ENCODE results near the gene KNOP1. TPM values are rescaled to one million over a fixed set of nuclear protein-coding genes. Genes with fewer than 3 reads are reported as not detected.
A peak's percentile ranks its signal among the peaks of the same experiment; 100 is the strongest.

The KNOP1 gene
- total RNA-seq, 4 donors from 2014 or later = 4.1 to 9.2 (median 5.5) TPM

DNA sequence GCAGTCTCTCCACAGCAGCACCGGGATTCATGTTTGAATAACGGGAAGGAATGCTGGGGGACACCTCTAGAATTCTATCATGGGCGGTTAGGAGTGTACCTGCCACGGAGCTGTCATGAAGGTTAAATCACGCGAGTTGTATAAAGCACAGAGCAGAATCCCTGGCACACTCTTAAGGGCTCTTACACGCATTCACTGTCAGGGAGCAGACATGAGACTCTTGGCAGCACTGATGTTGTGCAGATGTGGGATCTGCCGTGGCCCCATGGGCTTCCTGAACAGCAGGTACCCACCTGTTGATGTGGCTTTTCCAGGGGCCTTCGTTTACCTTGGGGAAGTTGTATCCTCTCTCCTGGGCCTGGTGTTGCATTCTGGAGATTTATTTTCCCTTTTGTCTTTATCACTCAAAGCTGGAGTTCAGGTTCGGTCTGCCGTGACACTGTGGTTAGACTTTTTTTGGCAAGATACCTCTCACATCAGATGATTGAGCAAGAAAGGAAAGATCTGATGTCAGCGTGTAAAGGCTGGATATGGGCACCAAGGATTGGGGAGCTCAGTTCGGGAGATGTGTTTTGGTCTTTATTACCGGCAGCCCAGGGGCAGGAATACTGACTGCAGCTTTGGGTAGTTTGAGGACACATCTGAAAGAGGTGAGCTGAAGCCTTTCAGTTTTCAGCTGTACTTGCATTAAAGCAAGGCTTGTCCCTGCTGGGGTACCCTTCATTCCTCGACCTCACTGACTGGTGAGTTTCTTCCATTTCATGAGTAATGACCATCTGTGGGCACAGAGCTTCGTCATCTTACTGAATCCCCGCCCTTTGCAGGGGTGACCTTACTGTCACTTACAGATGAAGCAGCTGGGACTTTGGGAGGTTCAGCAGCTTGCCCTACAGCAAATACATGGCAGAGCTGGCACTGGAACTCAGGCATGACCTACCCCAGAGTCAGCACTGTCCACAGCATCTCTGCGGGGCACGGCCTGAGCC lies 19.3 kb downstream of the KNOP1 start:
- Histone ChIP-seq H3K36me3 (peaks cover 0 to 30% of the 10 kb centered on the region in 2 donors), H3K27ac (peak overlapping the region; percentile 54 to 77 (median 74))

GRCh38 chr16:19697756-19698318 lies 20.2 kb downstream of the KNOP1 start:
- H3K27ac ChIP-seq = peak overlapping the region; percentile 54 to 77 (median 74)
- H3K4me3 ChIP-seq = no peak overlapping the region
- no peak for ATAC-seq
- peaks cover 28 to 54% of the 10 kb centered on the region in 2 donors for H3K4me1 ChIP-seq
- no peaks in the 10 kb centered on the region for H3K9me3 ChIP-seq
- H3K27me3 ChIP-seq = no peaks in the 10 kb centered on the region
- in situ Hi-C loops (cut with MboI; ENCODE audit: low sequenced_read_pairs in 4 of 4) (loop anchor here in 2 of 4 donors (5.0 to 25.0 kb wide), 2 partner anchors 189 kb away; partner anchors contain the start of gene GPRC5B (in 1 of the 2)), intact Hi-C loops (cut with DNase I; ENCODE audit: low total_unique reads) (loop anchor here (2.0 kb wide), 1 partner anchor 21 kb away; the partner anchor contains the start of genes IQCK and KNOP1)
- peaks cover 0 to 27% of the 10 kb centered on the region in 2 donors for H3K36me3 ChIP-seq
- TF ChIP-seq POLR2A (IDR thresholded peaks at IDR 0.05) (no peak), CTCF (IDR thresholded peaks at IDR 0.05 in 4 of 5, conservative IDR thresholded peaks at IDR 0.05 in 1 of 5) (no peak)
- no peak for DNase-seq

More for the DNA sequence above, 19.3 kb downstream of the KNOP1 start:
- H3K27me3 ChIP-seq = no peaks in the 10 kb centered on the region
- in situ Hi-C loops (cut with MboI; ENCODE audit: low sequenced_read_pairs in 4 of 4) (loop anchor here in 2 of 4 donors (5.0 to 25.0 kb wide), 2 partner anchors 189 kb away; partner anchors contain the start of gene GPRC5B (in 1 of the 2)), intact Hi-C loops (cut with DNase I; ENCODE audit: low total_unique reads) (loop anchor here (2.0 kb wide), 1 partner anchor 20 kb away; the partner anchor contains the start of genes IQCK and KNOP1)
- TF ChIP-seq CTCF (IDR thresholded peaks at IDR 0.05 in 4 of 5, conservative IDR thresholded peaks at IDR 0.05 in 1 of 5) (no peak), POLR2A (IDR thresholded peaks at IDR 0.05) (no peak)
- DNase-seq = no peak
- peaks cover 28 to 54% of the 10 kb centered on the region in 2 donors for H3K4me1 ChIP-seq
- H3K4me3 ChIP-seq = no peak overlapping the region
- peak; percentile 68 to 79 for ATAC-seq
- H3K9me3 ChIP-seq = no peaks in the 10 kb centered on the region

DNA sequence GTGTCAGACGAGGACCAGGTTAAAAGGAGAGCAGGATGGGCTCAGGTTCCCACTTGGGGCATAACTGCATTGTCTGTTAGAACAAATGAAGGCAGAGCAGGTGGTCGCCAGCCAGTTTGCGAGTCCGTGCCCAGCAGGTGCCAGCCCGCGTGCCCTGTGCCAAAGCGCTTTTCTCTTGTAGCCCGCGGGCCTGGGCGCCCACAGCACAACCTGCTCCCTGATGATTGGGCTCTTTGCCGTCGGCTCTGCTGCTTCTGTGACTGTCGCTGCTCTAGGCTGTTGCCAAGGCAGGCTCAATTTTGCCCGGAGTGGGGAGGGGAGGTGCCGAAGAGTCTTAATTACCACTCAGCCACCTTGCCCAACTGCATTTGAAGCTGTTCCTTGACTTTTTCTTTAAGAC lies 21.1 kb downstream of the KNOP1 start:
- Histone ChIP-seq H3K9me3 (no peaks in the 10 kb centered on the region), H3K4me1 (peaks cover 28 to 54% of the 10 kb centered on the region in 2 donors), H3K4me3 (no peak overlapping the region), H3K36me3 (peaks cover 0 to 24% of the 10 kb centered on the region in 2 donors), H3K27me3 (no peaks in the 10 kb centered on the region), H3K27ac (peak overlapping the region; percentile 68 to 77 (median 74))
- DNase-seq (no peak), ATAC-seq (no peak)
- in situ Hi-C loops (cut with MboI; ENCODE audit: low sequenced_read_pairs in 4 of 4) (loop anchor here in 2 of 4 donors (5.0 to 25.0 kb wide), 2 partner anchors 190 kb away; partner anchors contain the start of gene GPRC5B (in 1 of the 2)), intact Hi-C loops (cut with DNase I; ENCODE audit: low total_unique reads) (no loop called here)
- TF ChIP-seq POLR2A (IDR thresholded peaks at IDR 0.05) = no peak

- DNase-seq = peak; percentile 55 to 67
- peaks cover 0 to 24% of the 10 kb centered on the region in 2 donors for H3K36me3 ChIP-seq
Measured at GRCh38 chr16:19696328-19696727, 21.7 kb downstream of the KNOP1 start.

More at GRCh38 chr16:19696328-19696727, 21.7 kb downstream of the KNOP1 start:
- in situ Hi-C loops (cut with MboI; ENCODE audit: low sequenced_read_pairs in 4 of 4) (loop anchor here in 2 of 4 donors (5.0 to 25.0 kb wide), 2 partner anchors 191 kb away; partner anchors contain the start of gene GPRC5B (in 1 of the 2)), intact Hi-C loops (cut with DNase I; ENCODE audit: low total_unique reads) (no loop called here)
- Histone ChIP-seq H3K9me3 (no peaks in the 10 kb centered on the region), H3K27me3 (no peaks in the 10 kb centered on the region), H3K4me1 (peaks cover 28 to 54% of the 10 kb centered on the region in 2 donors), H3K4me3 (no peak overlapping the region), H3K27ac (peak overlapping the region; percentile 68 to 77 (median 74))
- ATAC-seq = peak in 1 of 2 donors; percentile 57
- TF ChIP-seq CTCF (IDR thresholded peaks at IDR 0.05 in 4 of 5, conservative IDR thresholded peaks at IDR 0.05 in 1 of 5) = no peak
- TF ChIP-seq POLR2A (IDR thresholded peaks at IDR 0.05) = no peak
